Left ventricle myocardium superior (tissue), 1 donor: ENCODE data around the gene EGFR. TPM values are rescaled to one million over a fixed set of nuclear protein-coding genes. Genes with fewer than 3 reads are reported as not detected.

Source experiments
- ATAC-seq: fragments of 200-7000 bp; cut with Tn5 transposase; one replicate; pipeline ENCODE4 v1.9.1; 2020; ENCODE audit warnings: mild to moderate bottlenecking, moderate library complexity
- DNase-seq: peaks from one replicate; pipeline ENCODE4 v3.0.0-alpha.2; 2020
- intact Hi-C: fragments of 100-400 bp; cut with micrococcal nuclease; formaldehyde crosslinking; loops from one replicate; pipeline ENCODE4 v1.11.0; 2022
- total RNA-seq: library from RNA; stranded (reverse); fragmentation: NEBNext Ultra II Directional; extraction: Animal tissue kit (Norgen Biotek cat#: 25700); gene quantifications from one replicate; pipeline ENCODE4 v1.2.1, GENCODE V29; 2021
- donor health status: DM: no; HTN: yes; CAD: no; lungs with severe emphysema.

The EGFR gene
- total RNA-seq, 1 donor from 2014 or later: 11.2 TPM

- intact Hi-C loops: no loop called here
- no peak for ATAC-seq
- DNase-seq: no peak
Observed at GRCh38 chr7:55240418-55241142, 221.8 kb downstream of the EGFR start.

GRCh38 chr7:55241958-55242357 lies 223.1 kb downstream of the EGFR start:
- ATAC-seq (no peak), DNase-seq (no peak)
- intact Hi-C loops: no loop called here

- intact Hi-C loops: no loop called here
Observed at GRCh38 chr7:55242613-55243012, 223.8 kb downstream of the EGFR start.

GRCh38 chr7:55244006-55244745 lies 225.4 kb downstream of the EGFR start:
- ATAC-seq (no peak), DNase-seq (no peak)
- intact Hi-C loops: no loop called here

More at GRCh38 chr7:55242613-55243012, 223.8 kb downstream of the EGFR start:
- DNase-seq (no peak), ATAC-seq (no peak)

GRCh38 chr7:55245271-55245723 lies 226.5 kb downstream of the EGFR start:
- intact Hi-C loops: no loop called here
- DNase-seq (no peak), ATAC-seq (no peak)

- ATAC-seq (no peak), DNase-seq (no peak)
- intact Hi-C loops: no loop called here
Observed at GRCh38 chr7:55246171-55246570, 227.4 kb downstream of the EGFR start.

- no peak for DNase-seq
- no peak for ATAC-seq
- intact Hi-C loops: no loop called here
Observed at GRCh38 chr7:55247428-55247827, 228.6 kb downstream of the EGFR start.

- no peak for ATAC-seq
Observed at GRCh38 chr7:55248526-55248925, 229.7 kb downstream of the EGFR start.

GRCh38 chr7:55249332-55249731 lies 230.5 kb downstream of the EGFR start:
- intact Hi-C loops: no loop called here
- ATAC-seq (no peak), DNase-seq (no peak)

More at GRCh38 chr7:55248526-55248925, 229.7 kb downstream of the EGFR start:
- DNase-seq: no peak
- intact Hi-C loops: no loop called here

- DNase-seq (no peak), ATAC-seq (no peak)
- intact Hi-C loops: no loop called here
Observed at GRCh38 chr7:55250313-55250712, 231.5 kb downstream of the EGFR start.

GRCh38 chr7:55251313-55251712 lies 232.5 kb downstream of the EGFR start:
- DNase-seq: no peak
- intact Hi-C loops: no loop called here
- no peak for ATAC-seq

- intact Hi-C loops: no loop called here
- DNase-seq (no peak), ATAC-seq (no peak)
Observed at GRCh38 chr7:55251911-55252310, 233.1 kb downstream of the EGFR start.

- ATAC-seq (no peak), DNase-seq (no peak)
- intact Hi-C loops: no loop called here
Observed at GRCh38 chr7:55252386-55252785, 233.6 kb downstream of the EGFR start.

- ATAC-seq (no peak), DNase-seq (no peak)
- intact Hi-C loops: no loop called here
Observed at GRCh38 chr7:55253188-55253587, 234.4 kb downstream of the EGFR start.

- intact Hi-C loops: no loop called here
- DNase-seq (no peak), ATAC-seq (no peak)
Observed at GRCh38 chr7:55254242-55254595, 235.4 kb downstream of the EGFR start.

GRCh38 chr7:55254596-55255495 lies 236.0 kb downstream of the EGFR start:
- intact Hi-C loops: loop anchor here (5.0 kb wide), 2 partner anchors 468 to 483 kb away; no protein-coding TSS in a partner anchor
- peak; percentile 93 for DNase-seq
- peak; percentile 97 for ATAC-seq

- intact Hi-C loops: loop anchor here (5.0 kb wide), 2 partner anchors 468 to 483 kb away; no protein-coding TSS in a partner anchor
- peak; percentile 91 for DNase-seq
- ATAC-seq: peak; percentile 96
Observed at GRCh38 chr7:55255496-55256445, 237.0 kb downstream of the EGFR start.

GRCh38 chr7:55258631-55259030 lies 239.8 kb downstream of the EGFR start:
- ATAC-seq: no peak
- no peak for DNase-seq
- intact Hi-C loops: loop anchor here (5.0 kb wide), 2 partner anchors 471 to 486 kb away; no protein-coding TSS in a partner anchor
